ENCODE data around the gene NOP56. TPM values are rescaled to one million over a fixed set of nuclear protein-coding genes. Genes with fewer than 3 reads are reported as not detected.

The NOP56 gene
- polyA plus RNA-seq, 4 donors, result 47.2 to 162 (median 98.7) TPM

DNA sequence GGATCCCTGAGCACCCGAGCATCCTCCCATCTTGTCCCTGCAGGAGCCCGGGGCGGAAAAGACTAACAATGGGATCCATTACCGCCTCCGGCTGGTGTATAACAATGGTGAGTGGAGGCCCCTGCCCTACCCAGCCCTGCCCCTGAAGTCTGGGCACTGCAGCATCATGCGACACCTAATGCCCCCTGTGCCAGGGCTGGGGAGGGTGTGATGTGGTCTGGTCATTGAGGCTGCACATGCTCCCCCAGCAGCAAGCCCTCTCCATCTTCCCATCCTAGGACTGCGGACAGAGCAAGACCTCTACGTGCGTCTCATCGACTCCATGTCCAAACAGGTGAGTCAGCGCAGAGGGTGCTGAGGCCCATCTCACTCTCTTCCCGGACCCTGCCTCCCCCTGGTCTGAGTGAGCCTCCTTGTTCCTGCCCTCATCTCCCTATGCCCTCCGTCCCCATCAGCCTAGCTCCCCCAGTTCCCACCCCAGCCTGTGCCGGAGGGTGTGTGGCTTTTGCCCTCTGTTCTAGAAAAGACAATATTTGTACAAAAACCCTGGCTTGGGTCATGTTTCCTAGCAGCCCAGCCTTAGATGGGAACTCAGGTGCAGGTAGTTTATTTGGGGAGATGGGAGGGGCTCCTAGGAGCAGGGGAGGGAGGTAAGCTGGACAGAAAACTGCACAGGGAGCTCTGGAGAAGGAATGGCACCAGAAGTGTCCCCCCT lies 53.7 kb downstream of the NOP56 start:
- FAIRE-seq (no peak), DNase-seq (no peak)
- Histone ChIP-seq H3K36me3 (ENCODE audit: control insufficient read depth in 3 of 3, insufficient read depth in 2 of 3, low read depth in 1 of 3, low read length in 3 of 3) (peaks cover 0 to 3% (median 0%) of the 10 kb centered on the region in 3 donors), H3K9me3 (ENCODE audit: control insufficient read depth in 2 of 2, insufficient read depth in 1 of 2, low read depth in 1 of 2, low read length in 1 of 2) (no peaks in the 10 kb centered on the region), H3K4me1 (ENCODE audit: control insufficient read depth in 3 of 3, insufficient read depth in 2 of 3, low read depth in 1 of 3, low read length in 2 of 3) (no peaks in the 10 kb centered on the region), H3K4me3 (ENCODE audit: low read depth in 1 of 3, low read length in 3 of 3) (no peak overlapping the region), H3K27ac (ENCODE audit: low read depth in 1 of 3, low read length in 2 of 3) (no peak overlapping the region), H3K27me3 (ENCODE audit: control insufficient read depth in 3 of 3, insufficient read depth in 3 of 3, low read length in 3 of 3) (peaks cover 0 to 15% (median 0%) of the 10 kb centered on the region in 3 donors)
- WGBS, 3 donors, result 71 to 83% (median 81%) methylated on average over 14 of the region's 14 CpGs

DNA sequence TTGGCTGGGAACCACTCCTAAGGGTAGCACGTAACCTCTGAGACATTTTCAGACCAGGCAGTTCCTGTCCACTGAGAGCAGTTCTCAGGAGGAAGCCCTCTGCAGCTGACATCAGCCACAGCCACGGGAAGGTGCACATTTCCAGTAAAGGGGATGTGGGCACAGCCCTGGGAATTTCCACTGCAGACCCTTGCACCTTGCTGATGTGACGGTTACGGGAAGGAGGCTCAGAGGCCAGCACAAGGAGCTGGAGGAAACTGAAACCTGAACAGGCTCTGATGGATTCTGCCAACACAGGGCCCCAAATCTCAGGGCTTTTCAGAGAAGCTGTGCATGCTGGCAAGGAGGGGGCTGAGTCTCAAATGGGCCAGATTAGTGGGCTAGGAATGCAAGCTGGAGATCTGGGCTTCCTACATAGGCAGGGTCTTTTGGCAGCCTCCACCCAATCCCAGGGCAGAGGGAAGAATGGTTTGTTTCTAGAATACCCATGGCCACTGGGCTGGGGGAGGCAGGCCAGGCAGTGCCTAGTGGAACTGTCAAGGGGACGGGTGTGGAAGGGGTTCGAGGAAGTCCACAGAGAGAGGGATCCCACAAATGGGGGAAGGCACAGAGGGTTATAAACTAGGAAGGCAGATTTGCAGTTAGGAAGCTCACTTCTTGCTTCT lies 54.4 kb downstream of the NOP56 start:
- Histone ChIP-seq H3K4me3 (ENCODE audit: low read depth in 1 of 3, low read length in 3 of 3) (no peak overlapping the region), H3K27ac (ENCODE audit: low read depth in 1 of 3, low read length in 2 of 3) (no peak overlapping the region), H3K36me3 (ENCODE audit: control insufficient read depth in 3 of 3, insufficient read depth in 2 of 3, low read depth in 1 of 3, low read length in 3 of 3) (peaks cover 0 to 3% (median 0%) of the 10 kb centered on the region in 3 donors), H3K4me1 (ENCODE audit: control insufficient read depth in 3 of 3, insufficient read depth in 2 of 3, low read depth in 1 of 3, low read length in 2 of 3) (no peaks in the 10 kb centered on the region), H3K9me3 (ENCODE audit: control insufficient read depth in 2 of 2, insufficient read depth in 1 of 2, low read depth in 1 of 2, low read length in 1 of 2) (no peaks in the 10 kb centered on the region), H3K27me3 (ENCODE audit: control insufficient read depth in 3 of 3, insufficient read depth in 3 of 3, low read length in 3 of 3) (peaks cover 0 to 9% (median 0%) of the 10 kb centered on the region in 3 donors)
- no peak for FAIRE-seq
- 37 to 56% (median 42%) methylated on average over 6 of the region's 6 CpGs for WGBS, 3 donors
- DNase-seq, result no peak

DNA sequence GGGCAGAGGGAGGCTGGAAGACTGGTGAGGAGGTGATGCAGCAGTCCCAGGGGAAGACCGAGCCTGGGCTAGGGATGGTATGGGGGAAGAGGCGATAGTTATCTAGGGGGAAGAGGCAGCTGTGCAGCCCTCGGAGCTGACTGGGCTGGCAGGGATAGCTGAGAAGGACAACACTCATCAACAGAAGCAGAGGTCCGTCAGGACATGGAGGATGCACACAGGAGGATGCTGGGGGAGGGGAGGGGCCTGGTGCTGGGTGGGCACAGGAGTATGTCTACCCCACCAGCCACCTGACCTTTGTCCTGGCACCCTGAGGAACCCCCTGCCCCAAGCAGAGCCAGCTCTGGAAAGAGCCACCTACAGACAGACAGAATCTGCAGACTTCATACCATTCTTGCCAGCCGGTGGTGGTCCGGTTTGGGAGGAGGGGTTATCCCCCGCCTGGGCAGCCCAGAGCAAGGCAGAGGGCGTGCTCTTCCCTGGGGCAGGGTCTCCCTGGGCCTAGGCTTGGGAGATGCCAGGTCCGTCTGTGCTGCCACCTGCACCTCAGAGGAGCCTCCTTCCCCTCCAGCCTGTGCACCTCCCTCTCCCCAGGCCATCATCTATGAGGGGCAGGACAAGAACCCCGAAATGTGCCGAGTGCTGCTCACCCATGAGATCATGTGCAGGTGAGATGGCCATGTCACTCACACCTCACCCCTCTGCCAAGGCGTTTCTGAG lies 55.1 kb downstream of the NOP56 start:
- Histone ChIP-seq H3K4me1 (ENCODE audit: control insufficient read depth in 3 of 3, insufficient read depth in 2 of 3, low read depth in 1 of 3, low read length in 2 of 3) (no peaks in the 10 kb centered on the region), H3K27ac (ENCODE audit: low read depth in 1 of 3, low read length in 2 of 3) (no peak overlapping the region), H3K4me3 (ENCODE audit: low read depth in 1 of 3, low read length in 3 of 3) (no peak overlapping the region), H3K9me3 (ENCODE audit: control insufficient read depth in 2 of 2, insufficient read depth in 1 of 2, low read depth in 1 of 2, low read length in 1 of 2) (no peaks in the 10 kb centered on the region), H3K27me3 (ENCODE audit: control insufficient read depth in 3 of 3, insufficient read depth in 3 of 3, low read length in 3 of 3) (peaks cover 0 to 9% (median 0%) of the 10 kb centered on the region in 3 donors), H3K36me3 (ENCODE audit: control insufficient read depth in 3 of 3, insufficient read depth in 2 of 3, low read depth in 1 of 3, low read length in 3 of 3) (peaks cover 0 to 3% (median 0%) of the 10 kb centered on the region in 3 donors)
- FAIRE-seq (no peak), DNase-seq (no peak)
- WGBS, 3 donors, result 60 to 78% (median 64%) methylated on average over 12 of the region's 12 CpGs

Other genes starting within 250 kb of the NOP56 start
- 100 to 1,000 TPM; 147 to 316 (median 179) TPM for gene SNRPB, start 181.8 kb upstream of the NOP56 start, polyA plus RNA-seq
- gene ZNF343, start 143.7 kb upstream of the NOP56 start, polyA plus RNA-seq, result 10 to 100 TPM in 1 of 4 donors, 1 to 10 TPM in 3; 3.2 to 10.5 (median 4.9) TPM
- under 1 TPM in 2 of 4 donors, not detected in 2; 0.10 to 0.37 TPM for gene TMC2, start 116.1 kb upstream of the NOP56 start, polyA plus RNA-seq
- gene IDH3B, start 11.6 kb downstream of the NOP56 start, polyA plus RNA-seq, result 100 to 1,000 TPM; 116 to 142 (median 129) TPM
- 1 to 10 TPM in 3 of 4 donors, under 1 TPM in 1; 0.67 to 7.4 (median 3.2) TPM for gene EBF4, start 40.1 kb downstream of the NOP56 start, polyA plus RNA-seq
- 10 to 100 TPM in 1 of 4 donors, 1 to 10 TPM in 1, under 1 TPM in 1, not detected in 1; 0.54 to 13.9 (median 1.8) TPM for gene CPXM1, start 148.0 kb downstream of the NOP56 start, polyA plus RNA-seq
- gene C20orf141, start 162.4 kb downstream of the NOP56 start, polyA plus RNA-seq, result not detected
- not detected for gene TMEM239, start 163.7 kb downstream of the NOP56 start, polyA plus RNA-seq
- 10 to 100 TPM; 19.9 to 63.3 (median 37.2) TPM for gene PCED1A, start 188.0 kb downstream of the NOP56 start, polyA plus RNA-seq
- 10 to 100 TPM; 29.3 to 94.6 (median 51.6) TPM for gene VPS16, start 188.1 kb downstream of the NOP56 start, polyA plus RNA-seq
- gene PTPRA, start 220.8 kb downstream of the NOP56 start, polyA plus RNA-seq, result 10 to 100 TPM in 2 of 4 donors, 1 to 10 TPM in 2; 7.4 to 48.1 (median 18.2) TPM

Data from small intestine (tissue), 7 donors.